GM21528 (cell line): ENCODE data around the gene APBA2.

Source experiments
- ATAC-seq: cut with Tn5 transposase; IDR thresholded peaks from one replicate; pipeline ENCODE4 v1.9.1; 2021; ENCODE audit warnings: mild to moderate bottlenecking, moderate library complexity; ENCODE audit not compliant: unreplicated experiment, low FRiP score

The APBA2 gene

DNA sequence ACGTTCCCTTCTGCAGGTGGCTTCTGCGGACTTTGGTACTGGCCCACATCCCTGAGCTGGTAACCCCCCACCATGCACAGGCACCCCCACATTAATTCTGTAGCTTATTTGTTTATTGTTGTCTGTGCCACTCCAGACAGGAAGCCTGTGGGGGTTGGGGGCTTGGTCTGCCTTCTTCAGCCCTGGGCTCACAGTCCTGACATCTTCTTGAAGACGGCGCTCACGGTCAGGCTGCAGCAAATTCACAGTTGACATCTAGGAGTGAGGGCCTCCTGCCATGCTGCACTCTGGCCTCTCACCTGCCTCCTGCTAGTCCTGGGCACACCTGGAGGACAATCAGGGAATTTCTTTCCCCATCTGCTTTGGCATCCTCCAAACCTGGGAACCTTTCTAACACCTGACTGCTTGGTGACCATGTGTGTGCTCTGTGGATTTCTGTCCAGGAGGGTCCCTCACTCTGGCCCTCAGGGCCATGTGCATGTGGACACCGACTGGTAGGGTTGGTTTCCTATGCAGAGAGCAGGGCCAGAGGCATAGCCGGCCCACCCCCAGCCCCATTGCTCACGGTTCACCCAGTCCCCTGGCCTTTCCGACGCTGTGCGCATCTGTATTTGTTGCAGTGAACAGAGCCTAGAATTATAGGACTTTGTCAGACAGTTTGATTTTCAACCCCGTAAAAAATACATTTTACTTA lies 68.8 kb downstream of the APBA2 start:
- no peak for ATAC-seq

DNA sequence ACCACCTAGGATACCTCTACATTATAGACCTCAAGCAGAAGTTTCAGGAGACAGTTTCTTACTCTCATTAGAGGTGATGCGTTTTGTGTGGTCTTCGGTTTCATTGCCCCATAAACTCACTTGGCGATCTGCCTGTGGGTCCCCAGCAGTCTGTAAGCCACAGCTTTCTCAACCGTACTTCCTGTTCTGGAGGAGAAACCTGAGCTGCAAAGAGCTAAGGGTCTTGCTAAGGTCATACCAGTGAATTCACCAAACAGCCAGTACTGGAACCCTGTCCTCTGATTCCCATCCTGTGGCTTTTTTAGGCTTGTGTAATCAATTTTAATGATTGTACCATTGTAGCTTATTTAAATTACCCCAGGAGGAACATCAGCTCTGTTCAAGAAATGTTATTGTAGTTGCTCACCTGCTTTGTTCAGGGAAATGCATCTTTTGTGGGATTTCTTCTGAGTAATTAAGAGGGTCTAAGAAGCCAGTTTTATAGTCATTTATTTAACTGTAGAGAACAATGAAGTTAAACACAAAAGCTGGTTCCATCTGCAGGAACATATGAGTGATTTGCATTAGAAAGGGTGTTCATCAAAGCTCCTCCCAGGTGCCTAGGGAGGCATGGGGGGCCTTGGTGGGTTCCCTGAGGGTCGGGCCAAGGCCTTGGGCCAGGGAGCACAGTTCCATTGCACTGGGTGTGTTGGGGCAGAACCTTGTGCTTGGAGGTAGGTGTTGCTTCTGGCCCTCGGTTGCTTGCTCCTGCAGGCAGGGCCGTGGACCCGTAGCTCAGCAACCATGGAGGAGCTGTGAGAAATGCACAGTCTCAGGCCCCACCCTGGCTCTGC lies 69.6 kb downstream of the APBA2 start:
- no peak for ATAC-seq

DNA sequence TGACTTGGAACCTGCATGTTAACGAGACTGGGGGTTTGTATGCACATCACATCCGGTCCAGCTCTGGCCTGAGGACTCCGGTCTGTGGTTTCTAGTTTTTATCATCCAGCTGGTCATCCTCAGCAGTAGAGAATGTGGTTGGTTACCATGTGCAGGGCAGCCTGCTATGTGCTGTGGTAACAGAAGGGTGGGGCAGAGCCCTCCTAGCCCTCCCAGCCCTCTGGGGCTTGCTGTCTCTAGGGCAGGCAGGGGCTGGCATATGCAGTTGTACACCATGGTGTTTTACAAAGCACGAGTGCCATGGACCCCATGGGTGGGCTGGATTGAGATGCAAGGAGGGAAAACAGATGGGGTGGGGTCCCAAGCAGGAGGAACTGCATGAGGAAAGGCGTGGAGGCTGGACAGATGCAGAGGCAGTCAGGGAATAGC lies 70.2 kb downstream of the APBA2 start:
- ATAC-seq: no peak

DNA sequence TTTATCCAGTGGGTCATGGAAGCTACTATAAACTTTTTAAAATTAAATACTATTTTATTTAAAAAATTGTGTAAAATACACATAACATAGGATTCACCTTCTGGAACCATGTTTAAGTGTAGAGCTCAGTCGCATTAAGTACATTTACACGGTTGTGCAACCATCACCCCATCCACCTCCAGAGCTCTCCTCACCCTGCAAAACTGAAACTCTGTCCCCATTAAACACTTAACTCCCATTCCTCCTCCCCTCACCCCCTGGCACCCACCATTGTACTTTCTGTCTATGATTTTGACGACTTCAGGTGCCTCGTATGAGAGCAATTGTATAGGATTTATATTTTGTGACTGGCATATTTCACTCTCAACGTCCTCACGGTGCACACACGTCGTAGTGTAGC lies 70.7 kb downstream of the APBA2 start:
- ATAC-seq: no peak

DNA sequence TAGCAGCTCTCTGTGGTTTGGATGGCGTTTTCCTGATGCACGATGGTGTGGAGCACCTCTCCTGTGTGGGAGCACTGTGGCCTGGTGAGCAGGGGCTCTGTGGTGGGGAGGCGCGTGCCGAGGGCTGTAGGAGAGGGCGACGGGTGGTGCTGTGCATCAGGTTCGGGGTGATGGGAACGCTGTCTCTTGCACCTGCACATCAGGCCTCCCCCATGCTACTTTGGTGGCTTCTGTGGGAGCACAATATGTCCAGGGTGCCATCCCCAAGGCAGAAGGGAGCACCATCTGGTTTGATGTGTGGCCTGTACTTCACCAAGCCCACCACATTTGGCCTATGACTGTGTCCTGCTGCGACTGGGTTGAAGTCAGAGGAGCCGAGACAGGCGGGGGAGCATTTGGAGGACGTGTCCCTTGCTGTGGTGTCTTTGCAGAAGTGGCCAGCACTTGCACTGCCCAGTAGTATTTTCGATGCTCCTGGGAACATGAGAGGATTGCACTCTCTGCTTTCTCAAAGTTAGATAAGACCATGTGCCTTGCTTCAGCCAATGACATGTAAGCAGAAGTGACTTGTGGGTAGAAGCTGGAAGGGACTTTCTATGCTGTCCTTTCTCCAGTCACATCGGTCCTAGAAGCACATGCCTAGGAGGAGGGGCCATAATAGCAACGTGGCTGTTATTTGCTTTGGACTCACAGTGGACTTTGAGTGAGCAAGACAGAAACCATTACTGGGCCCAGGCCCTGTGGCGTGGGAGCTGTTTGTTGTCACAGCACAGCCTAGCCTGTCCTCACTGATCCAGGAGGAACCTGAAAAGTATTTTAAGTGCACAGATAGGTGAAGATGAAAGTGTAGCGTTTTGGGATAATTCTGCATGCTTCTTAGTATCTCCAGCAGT lies 72.1 kb downstream of the APBA2 start:
- no peak for ATAC-seq

DNA sequence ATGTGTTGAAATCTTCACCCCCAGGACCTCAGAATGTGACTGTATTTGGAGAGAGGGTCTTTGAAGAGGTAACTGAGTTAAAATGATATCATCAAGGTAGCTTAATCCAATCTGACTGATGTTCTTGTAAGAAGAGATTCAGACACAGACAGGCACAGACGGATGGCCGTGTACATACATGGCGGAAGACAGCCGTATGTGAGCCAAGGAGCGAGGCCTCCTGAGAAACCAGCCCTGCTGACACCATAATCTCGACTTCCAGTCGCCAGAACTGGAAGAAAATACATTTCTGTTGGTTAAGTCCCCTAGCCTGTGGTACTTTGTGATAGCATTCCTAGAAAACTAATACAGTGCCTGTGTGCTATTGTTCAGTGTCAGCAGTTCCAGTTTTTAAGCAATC lies 73.6 kb downstream of the APBA2 start:
- ATAC-seq: no peak

DNA sequence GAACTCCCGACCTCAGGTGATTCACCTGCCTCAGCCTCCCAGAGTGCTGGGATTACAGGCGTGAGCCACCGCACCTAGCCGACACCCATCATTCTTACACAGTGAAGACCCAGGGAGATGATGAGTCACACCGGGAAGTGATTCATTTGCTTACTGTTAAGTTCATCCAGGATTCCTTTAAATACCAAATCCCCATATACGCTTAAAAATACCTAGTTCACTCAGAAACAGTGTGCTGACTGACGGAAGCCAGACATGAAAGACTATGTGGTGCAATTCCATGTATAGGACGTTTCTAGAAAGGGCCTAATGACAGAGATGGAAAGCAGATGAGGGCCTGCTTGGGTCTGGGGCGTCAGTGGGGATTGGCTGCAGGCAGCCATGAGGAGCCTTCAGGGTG lies 75.2 kb downstream of the APBA2 start:
- ATAC-seq: no peak

DNA sequence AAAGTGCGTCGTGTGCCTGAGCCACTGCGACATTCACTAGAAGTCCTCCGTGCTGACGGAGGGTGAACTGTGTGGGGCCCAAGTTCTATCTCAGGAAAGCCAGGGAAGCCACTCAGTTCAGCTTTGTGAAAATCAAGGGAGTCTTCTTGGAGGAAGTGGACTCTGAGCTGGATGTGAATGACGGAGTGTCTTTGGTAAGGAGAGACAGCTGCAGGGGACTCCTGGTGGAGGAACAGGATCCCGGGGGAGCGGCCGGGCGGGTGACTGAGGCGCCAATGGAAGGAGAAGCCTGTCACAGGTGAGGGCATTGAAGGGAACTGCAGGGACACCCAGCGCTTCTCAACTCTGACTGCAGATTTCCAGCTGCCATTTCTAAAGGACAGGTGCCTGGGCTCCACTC lies 75.6 kb downstream of the APBA2 start:
- ATAC-seq: no peak

DNA sequence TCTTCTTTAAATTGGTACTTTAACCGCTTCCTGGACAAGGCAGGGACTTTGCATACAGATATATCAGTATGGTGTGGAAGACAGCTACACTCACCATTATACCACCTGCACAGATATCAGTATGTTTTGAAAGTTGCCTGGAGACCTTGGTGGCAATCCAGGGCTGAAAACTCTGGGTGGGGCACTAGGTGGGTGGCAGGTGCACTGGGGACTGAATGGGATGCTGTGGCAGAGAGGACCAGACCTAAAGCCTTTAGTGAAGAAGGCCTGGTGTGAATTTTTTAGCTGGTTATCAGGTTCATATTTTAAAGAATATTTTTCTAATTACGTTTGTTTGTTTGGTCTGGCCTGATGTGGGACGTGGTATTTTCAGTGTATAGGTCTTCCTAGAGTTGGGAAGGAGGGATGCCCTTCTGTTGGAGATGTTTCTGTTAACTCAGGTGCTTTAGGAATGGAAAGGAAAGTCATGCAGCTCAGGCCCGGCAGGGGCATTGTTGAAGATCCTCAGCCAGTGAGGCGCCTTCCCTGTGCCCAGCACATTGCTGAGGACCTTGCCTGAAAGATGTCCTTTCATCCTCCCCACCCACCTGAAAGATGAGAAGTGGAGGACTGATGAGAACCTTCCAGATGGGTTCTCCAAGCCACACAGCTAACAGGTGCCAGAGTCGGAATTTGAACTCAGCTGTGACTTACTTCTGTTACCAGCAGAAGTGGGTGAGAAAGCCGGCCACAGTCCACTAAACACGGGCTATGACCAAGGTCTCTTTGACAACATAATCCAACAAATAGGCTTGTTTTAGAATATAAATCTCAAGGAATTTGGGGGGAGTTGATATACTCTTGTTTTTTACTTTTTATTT lies 77.3 kb downstream of the APBA2 start:
- ATAC-seq: no peak

DNA sequence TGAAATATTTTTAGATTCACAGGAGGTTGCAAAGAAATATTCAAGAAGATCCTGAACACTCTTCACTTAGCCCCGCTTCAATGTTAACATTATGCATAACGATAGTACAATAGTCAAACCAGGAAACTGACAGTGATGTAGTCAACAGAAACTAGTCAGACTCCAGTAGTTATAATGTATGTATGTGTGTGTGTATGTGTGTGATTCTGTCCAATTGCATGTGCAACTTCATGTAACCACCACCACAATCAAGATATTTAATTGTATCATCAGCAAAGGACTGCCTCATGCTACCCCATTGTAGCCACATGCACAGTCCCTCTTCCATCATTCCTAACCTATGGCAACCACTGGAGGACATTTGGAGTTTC lies 77.9 kb downstream of the APBA2 start:
- ATAC-seq: no peak

DNA sequence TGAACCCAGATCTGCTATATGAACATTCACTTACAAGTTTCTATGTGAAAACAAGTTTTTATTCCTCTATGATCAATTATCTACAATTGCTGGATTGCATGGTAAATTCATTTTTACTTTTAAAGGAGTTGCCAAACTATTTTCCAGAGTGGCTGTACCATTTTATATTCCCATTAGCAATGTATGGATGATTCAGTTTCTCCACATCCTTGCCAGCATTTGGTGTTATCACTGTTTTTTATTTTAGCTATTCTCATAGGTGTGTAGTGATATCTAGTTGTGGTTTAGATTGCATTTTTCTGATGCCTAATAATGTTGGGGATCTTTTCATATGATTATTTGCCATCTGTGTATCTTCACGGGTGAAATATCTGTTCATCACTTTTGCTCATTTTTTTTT lies 78.3 kb downstream of the APBA2 start:
- no peak for ATAC-seq

DNA sequence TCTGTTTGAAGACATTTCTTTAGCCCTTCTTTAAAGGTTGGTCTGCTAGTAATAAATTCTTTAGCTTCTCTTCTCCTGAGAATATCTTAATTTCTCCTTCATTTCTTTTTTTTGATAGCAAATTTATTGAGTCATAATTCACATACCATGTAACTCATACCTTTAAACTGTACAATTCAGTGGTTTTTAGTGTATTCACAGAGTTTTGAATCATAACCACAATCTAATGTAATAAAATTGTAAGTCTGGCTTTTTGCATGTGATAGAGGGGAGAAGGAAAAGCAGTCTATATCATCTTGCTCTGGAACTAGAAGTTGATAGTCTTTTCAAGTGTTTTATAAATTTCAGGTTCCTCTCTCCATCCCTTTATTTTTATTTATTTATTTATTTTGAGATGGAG lies 81.3 kb downstream of the APBA2 start:
- ATAC-seq: no peak

DNA sequence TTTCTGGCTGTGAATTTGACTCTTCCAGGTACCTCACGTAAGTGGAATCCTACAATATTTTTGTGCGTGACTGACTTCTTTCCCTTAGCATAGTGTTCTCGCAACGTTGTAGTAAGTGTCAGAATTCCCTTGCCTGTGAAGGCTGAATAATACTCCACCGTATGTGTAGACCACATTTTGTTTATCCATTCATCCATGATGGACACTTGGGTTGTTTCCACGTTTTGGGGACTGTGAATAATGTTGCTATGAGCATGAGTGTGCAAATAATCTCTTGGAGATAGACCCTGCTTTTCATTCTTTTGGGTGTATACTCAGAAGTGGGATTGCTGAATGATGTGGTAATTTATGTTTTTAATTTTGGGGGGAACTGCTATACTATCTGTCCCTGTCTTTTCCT lies 82.2 kb downstream of the APBA2 start:
- no peak for ATAC-seq

DNA sequence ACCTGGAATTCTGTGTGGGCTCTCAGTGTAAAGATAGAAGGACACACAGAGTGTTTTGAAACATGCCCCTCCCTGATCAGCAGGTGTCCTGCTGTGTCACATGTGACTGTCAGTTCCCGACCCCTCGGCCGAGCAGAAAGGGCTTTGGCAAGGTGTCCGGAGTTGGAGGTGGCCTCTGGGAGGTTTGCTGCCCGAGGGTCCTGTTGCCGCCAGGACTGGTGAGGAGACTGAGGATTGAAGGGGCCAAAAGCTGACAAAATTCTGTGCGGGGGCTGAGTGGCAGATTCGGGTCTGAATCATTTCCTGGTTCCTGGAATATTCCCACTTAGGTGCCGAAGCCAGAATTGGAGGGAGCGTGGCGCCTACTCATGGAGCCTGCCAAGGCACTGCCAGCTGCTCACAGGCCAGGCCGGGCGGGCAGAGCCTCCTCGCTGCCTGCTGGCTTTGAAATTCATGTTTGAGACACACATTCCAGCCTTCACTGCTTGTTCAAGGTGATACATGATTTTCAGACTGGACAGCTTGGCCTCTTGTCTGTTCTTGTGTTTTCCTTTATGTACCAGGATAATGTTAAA lies 83.8 kb downstream of the APBA2 start:
- ATAC-seq: no peak

DNA sequence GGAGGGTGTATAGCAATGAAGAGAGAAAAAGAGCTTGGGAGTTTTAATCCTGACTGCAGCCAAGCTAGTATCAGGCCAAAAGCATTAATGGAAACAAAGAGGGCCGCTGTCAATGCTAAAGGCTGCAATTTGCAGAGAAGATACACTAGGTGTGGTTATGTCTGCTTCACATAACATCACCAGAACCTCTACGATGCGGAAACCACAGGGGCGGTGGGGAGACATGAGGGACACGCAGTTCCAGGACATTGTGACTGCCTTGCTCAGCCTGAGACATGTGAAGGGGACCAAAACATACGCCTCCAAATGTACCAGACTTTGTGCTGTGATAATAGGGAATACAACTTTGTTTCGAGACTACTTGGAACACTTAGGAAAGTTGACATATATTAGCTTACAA lies 88.4 kb downstream of the APBA2 start:
- no peak for ATAC-seq

DNA sequence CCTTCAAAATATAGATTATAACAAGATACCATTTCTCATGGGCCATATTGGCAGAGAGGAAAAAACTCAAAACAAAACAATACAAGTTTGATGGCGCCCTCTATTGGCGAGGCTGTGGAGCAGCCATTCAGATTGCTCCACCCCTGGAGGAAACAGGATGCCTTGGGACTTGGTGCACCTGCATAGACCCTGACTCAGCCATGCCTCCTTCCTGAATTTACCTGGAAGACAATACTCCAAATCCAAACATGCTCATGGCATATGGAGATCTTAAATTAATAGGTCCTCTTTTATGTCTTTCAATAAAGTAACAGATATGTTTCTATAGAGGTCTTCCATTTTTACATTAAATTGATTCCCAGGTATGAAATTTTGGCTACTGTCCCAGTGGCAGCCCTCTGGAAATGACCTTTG lies 90.0 kb downstream of the APBA2 start:
- no peak for ATAC-seq

DNA sequence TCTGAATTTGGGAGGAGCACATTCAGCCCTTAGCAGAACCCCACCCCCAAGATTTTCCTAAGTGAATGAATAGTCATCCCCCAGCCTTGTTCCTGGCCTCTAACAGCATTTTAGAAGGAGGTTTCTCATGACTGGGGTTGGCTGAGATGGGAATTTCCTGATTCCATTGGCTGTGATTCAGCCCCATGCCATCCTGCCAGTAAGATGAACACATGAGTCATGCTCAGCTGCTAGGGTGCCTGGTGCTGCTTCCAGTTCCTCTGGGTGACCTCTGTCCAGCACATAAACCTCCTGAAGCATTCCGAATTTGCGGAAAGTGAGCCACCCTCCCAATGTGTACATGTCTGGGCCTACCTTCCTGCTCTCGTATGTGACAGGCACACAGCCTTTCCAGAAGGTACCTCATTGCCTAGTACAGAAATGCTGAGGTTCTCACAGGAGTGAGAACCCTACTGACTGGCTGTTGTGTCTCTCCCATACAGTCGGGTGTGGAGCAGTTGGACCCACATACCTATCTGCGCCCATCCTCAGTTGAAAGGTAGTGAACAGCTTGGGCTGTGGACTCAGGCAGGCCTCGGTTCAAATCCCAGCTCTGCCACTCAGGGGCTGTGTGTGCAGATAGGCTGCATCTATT lies 91.7 kb downstream of the APBA2 start:
- ATAC-seq: no peak

DNA sequence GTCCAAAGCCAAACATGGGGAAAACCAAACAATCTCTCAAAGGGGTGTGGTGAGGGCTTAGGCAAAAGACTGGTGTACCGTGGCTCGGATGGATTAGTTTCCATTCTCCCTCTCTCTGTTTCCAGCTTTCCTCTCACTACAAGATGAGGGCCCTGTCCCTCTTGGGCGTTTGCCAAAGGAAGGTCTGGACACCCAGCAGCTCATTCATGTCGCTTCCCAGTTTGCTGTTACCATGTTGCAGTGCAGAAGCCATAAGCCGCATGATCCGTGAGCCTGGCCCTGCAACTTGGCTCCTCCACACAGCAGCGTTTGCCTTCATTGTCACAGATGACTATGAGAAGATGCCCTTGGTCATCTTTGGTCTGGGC lies 92.2 kb downstream of the APBA2 start:
- ATAC-seq: no peak

DNA sequence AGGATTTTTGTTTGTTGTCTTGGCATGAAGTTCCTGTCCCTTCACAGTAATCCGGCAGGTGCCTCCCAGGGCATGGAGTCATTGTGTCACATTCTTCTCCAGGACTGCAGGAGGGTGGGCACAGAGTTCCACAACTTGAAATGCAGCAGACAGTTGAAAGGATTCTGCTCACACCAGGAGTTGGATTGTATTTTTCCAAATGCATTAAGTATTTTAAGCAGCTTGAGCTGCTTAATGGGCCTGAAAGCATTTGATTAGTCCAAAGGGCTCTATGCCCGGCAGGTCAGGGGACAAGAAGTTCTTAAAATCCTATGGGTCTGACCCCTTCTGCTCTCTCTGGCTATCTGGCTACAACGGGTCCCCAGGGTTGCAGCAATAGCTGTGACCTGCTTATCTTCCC lies 92.9 kb downstream of the APBA2 start:
- no peak for ATAC-seq
